Tibial nerve (tissue), 4 donors: ENCODE results near the gene ELOA.

Experiments
- EP300 ChIP-seq, 2 donors: sonication (generic); formaldehyde crosslinking; IDR thresholded peaks; one replicate each; pipeline ENCODE4 v1.6.1; 2017; ENCODE audit warnings: antibody characterized with exemption in 2 of 2, mild to moderate bottlenecking in 1 of 2
- POLR2A ChIP-seq, 2 donors: fragments of 450-650 bp; IDR thresholded peaks; one replicate each; pipeline ENCODE4 v1.6.1; 2017; ENCODE audit warnings: antibody characterized with exemption in 2 of 2, mild to moderate bottlenecking in 2 of 2, moderate library complexity in 2 of 2
- TF ChIP-seq, protein P1 (sequence below), 5 experiments: fragments of 200-600 bp in 3 of 5; fragments of 450-650 bp in 2 of 5; sonication (generic) in 3 of 5; IDR thresholded peaks; one replicate each; pipeline ENCODE4 v1.5.1; 2016 to 2019; ENCODE audit warnings: antibody characterized with exemption in 5 of 5, mild to moderate bottlenecking in 3 of 5, moderate library complexity in 2 of 5

DNA sequence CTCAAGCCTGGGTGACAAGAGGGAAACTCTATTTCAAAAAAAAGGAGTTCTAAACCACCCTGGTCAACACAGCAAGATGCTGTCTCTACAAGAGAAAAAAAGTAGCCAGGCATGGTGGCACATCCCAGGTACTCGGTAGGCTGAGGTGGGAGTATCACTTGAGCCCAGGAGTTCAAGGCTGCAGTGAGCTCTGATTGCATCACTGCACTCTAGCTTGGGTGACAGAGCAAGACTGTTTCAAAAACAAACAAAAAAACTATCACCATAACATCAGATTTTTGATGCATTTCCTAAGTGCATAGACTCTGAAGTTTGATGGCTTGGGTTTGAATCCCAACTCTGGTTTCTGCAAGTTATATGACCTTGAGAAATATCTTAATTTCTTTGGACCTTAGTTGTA lies 9.6 kb downstream of the ELOA start:
- TF ChIP-seq POLR2A (IDR thresholded peaks at IDR 0.05) (no peak), EP300 (IDR thresholded peaks at IDR 0.05) (no peak)
- TF ChIP-seq, protein P1, sequence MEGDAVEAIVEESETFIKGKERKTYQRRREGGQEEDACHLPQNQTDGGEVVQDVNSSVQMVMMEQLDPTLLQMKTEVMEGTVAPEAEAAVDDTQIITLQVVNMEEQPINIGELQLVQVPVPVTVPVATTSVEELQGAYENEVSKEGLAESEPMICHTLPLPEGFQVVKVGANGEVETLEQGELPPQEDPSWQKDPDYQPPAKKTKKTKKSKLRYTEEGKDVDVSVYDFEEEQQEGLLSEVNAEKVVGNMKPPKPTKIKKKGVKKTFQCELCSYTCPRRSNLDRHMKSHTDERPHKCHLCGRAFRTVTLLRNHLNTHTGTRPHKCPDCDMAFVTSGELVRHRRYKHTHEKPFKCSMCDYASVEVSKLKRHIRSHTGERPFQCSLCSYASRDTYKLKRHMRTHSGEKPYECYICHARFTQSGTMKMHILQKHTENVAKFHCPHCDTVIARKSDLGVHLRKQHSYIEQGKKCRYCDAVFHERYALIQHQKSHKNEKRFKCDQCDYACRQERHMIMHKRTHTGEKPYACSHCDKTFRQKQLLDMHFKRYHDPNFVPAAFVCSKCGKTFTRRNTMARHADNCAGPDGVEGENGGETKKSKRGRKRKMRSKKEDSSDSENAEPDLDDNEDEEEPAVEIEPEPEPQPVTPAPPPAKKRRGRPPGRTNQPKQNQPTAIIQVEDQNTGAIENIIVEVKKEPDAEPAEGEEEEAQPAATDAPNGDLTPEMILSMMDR (IDR thresholded peaks at IDR 0.05) = no peak
